GM18511 (cell line): ENCODE data around the gene CLDN6.

Source experiments
- ATAC-seq: cut with Tn5 transposase; IDR thresholded peaks from one replicate; pipeline ENCODE4 v1.9.1; 2021; ENCODE audit warnings: mild to moderate bottlenecking, moderate library complexity; ENCODE audit not compliant: unreplicated experiment

CLDN6 gene

GRCh38 chr16:2974319-2975056 lies 43.5 kb downstream of the CLDN6 start:
- no peak for ATAC-seq

- ATAC-seq: no peak
Observed at GRCh38 chr16:2973605-2974318, 44.2 kb downstream of the CLDN6 start.

- ATAC-seq: no peak
Observed at GRCh38 chr16:2973093-2973492, 44.9 kb downstream of the CLDN6 start.

DNA sequence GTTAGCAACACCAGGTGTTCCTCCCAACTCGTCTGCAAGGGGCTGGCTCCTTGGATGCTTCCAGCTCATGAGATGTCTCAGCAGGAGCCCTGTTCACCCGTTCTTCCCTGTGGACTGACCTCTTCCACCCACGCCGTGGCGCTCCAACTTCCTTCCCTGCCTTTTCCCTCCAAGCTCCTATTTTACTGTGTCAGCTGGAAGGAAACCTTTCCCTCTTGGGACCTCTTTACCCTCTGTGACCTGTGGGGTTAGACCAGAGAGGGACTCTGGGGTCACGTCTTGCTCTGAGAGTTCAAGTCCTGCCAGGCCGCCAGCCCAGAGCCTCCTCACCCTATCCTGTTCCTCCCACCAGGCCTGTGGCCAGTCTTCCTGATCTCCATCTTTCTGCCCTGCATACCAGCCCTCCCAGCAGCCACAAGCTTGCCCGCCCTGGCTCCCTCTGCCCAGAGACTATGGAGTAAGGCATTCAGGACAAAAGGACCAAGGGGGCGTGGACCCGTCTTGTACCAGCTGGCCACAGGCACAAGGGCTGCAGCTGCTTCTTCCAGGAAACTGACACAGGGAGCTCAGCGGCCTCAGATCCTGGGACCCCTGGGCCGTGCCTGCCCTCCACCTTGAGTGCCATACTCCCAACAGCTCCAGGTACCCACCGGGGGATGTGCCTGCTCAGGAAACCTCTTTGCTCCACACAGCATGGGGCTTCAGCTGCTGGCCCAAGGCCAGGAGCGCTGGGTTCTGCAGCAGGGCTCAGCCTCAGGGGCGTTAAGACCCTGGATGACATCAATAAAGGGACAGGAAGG lies 45.8 kb downstream of the CLDN6 start:
- ATAC-seq: no peak

GRCh38 chr16:2971134-2971984 lies 46.6 kb downstream of the CLDN6 start:
- ATAC-seq: no peak

DNA sequence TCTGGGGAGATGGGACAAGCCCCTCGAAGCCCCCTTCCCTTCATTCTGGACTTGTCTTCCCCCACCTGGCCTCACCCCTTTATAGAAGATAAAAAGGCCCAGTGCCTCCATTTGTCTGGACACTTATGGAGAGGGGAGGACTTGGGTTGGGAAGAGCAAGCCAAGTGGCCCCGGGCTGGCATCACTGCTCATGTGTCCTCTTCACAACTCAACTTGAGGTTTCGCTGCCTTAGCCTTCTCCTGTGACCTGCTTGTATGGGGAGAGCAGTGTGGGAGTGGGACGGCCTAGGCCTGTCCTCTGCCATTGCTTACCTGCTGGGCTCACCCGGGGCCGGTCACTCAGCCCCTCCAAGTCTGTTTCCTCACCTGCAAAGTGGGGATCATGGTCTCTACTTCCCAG lies 47.4 kb downstream of the CLDN6 start:
- ATAC-seq: no peak

DNA sequence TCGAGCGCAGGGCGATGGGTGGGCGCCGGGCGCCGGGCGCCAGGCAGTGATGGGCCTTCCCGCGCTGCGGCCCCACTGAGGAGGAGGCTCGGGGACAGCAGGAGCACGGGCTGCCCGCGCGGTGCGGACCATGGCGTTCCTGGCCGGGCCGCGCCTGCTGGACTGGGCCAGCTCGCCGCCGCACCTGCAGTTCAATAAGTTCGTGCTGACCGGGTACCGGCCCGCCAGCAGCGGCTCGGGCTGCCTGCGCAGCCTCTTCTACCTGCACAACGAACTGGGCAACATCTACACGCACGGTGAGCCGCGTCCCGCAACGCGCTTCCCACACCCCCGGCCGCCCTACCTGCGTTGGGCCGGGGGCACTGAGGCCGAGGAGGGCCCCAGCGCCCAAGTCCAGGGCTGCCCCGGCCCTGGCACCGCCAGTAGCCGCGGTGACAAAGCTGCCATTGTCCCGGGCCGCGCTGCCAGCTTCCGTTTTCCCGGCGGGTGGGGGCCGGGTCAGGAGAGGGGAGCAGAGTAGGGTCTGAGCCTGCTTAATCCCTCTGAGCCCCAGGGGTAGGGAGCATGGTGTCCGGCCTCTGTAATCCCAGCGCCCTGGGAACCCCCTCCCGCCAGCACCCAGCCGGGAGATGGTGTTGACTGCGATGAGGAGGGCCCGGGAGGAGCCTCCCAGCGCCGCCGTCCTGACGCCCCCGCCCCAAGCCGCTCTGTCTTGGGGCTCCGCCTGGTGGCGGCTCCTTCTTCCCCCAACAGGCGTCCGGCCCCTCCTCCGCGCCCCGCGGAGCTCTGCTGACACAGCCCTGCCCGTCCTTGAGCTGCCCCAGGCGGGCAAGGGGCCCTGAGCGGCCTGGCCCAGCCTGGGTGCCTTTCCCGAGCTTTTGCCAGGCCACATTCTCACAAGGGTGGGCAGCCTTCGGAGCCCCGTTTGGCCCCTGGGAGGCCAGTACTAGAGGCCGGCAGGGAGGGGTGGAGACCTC lies 48.1 kb downstream of the CLDN6 start:
- ATAC-seq: peak; percentile 48

DNA sequence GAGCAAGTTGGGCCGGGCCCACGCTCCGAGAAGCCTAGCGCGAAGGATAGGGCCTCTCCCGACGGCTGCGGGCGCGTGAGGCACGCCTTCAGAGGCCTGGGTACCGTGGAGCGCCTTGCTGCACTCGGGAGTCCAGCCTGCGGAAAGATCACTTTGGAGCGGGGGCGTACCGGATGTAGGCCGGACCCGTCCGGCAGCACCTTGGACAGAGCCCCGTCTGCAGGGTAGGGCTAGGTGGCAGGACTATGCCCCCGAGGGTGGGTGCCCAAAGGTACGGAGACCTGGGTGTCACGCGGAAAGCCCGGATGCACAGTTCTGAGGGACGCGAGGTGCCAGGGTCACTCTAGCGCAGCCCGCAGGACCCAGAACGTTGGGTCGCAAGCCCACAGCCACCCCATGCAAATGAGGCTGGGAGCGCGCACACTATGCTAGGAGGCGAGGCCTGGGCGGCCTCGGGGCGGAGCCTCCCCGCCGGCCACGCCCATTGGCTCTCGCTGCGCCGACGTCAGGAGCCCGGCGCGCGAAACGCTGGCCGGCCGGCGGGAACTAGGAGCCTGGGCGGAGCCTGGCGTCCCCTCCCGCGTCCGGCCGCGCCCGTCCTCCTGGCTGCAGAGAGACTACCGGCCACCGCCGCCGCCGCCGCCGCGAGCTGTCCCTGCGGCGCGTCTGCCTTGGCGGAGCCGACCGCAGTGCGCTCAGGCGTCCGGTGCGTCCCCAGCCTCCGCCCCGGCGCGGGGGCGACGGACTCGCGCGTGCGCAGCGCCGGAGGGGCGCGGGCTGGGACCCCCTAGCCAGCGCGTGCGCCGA lies 49.0 kb downstream of the CLDN6 start, which contains the start of gene PAQR4:
TSS of gene PAQR4 (plus strand) at position 611 of the 807 bp plus-strand sequence. CDS start 327 bp downstream, outside the sequence.
- ATAC-seq: peak; percentile 73

DNA sequence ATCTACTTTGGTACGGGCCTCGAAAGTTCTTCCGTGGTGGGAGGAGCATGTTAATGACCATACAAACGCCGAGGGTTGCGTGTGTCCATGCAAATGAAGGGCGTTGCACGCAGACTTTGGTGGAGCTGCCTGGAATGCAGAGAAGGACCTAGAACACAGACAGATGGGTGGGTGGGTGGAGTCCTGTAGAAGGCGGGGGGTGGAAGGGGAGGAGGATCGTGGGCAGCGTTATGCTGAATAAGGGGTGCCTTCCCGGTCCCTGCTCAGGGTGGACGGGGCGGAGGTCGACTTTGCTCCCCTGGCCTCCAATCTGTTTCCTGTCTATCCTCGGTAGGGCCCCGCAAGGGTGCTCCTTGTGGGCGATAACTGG lies 49.6 kb downstream of the CLDN6 start:
- no peak for ATAC-seq

- no peak for ATAC-seq
Observed at GRCh38 chr16:2967721-2968161, 50.2 kb downstream of the CLDN6 start.

GRCh38 chr16:2967211-2967631 lies 50.8 kb downstream of the CLDN6 start:
- no peak for ATAC-seq

GRCh38 chr16:2966808-2967191 lies 51.2 kb downstream of the CLDN6 start:
- ATAC-seq: no peak

DNA sequence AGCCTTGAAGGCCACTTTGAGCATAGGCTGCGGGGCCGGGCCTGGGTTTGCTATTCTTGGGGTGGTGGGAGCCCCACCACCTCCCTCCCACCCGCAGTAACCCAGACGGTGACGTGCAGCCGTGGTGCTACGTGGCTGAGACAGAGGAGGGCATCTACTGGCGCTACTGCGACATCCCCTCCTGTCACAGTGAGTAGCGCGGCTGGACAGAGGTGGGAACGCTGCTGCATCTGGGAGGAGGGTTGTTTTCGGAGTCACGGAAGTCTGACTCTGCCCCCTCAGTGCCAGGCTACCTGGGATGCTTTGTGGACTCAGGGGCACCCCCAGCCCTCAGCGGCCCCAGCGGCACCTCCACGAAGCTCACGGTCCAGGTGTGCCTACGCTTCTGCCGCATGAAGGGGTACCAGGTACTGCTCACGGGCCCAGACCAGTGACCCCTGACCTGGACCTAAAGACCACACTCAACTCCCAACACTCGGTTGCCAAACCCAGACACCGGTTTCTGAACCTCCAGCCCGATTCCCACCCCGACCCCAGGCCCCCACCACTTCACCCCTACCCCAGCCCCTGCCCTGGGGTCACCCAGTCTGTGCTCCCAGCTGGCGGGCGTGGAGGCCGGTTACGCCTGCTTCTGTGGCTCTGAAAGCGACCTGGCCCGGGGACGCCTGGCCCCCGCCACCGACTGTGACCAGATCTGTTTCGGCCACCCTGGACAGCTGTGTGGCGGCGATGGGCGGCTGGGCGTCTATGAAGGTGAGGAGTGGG lies 51.8 kb downstream of the CLDN6 start:
- ATAC-seq: no peak
